Left ventricle myocardium inferior (tissue), 1 donor: ENCODE results near the gene PTCH2. TPM values are rescaled to one million over a fixed set of nuclear protein-coding genes. Genes with fewer than 3 reads are reported as not detected.

Experiments used
- DNase-seq: peaks from one replicate; pipeline ENCODE4 v3.0.0-alpha.2; 2020
- H3K27ac ChIP-seq: fragments of 200-600 bp; replicated peaks from 2 replicates; pipeline ENCODE4 v1.8.0; 2021
- H3K27me3 ChIP-seq: fragments of 200-600 bp; 2 replicates; pipeline ENCODE4 v1.8.0; 2021; ENCODE audit warnings: low read depth
- H3K36me3 ChIP-seq: fragments of 200-600 bp; 2 replicates; pipeline ENCODE4 v1.8.0; 2021
- H3K4me1 ChIP-seq: fragments of 200-600 bp; 2 replicates; pipeline ENCODE4 v1.8.0; 2021
- H3K4me3 ChIP-seq: fragments of 200-600 bp; 2 replicates; pipeline ENCODE4 v1.8.0; 2021; ENCODE audit warnings: mild to moderate bottlenecking, moderate library complexity
- H3K9me3 ChIP-seq: fragments of 200-600 bp; replicated peaks from 2 replicates; pipeline ENCODE4 v1.8.0; 2021
- intact Hi-C: fragments of 100-400 bp; cut with micrococcal nuclease; formaldehyde crosslinking; loops from one replicate; pipeline ENCODE4 v1.11.0; 2022
- total RNA-seq: library from RNA; stranded (reverse); fragmentation: NEBNext Ultra II Directional; extraction: Animal tissue kit (Norgen Biotek cat#: 25700); gene quantifications from one replicate; pipeline ENCODE4 v1.2.1, GENCODE V29; 2021
- TF ChIP-seq, protein P1 (sequence below): fragments of 200-600 bp; IDR thresholded peaks from 2 replicates; pipeline ENCODE4 v1.8.0; 2021; ENCODE audit warnings: antibody characterized with exemption, mild to moderate bottlenecking, borderline replicate concordance
- donor health status: DM: no; HTN: yes; CAD: no; lungs with severe emphysema.

PTCH2 gene
- total RNA-seq, 1 donor from 2014 or later, result 0.25 TPM

GRCh38 chr1:44860331-44860730 lies 17.3 kb upstream of the PTCH2 start:
- TF ChIP-seq, protein P1, sequence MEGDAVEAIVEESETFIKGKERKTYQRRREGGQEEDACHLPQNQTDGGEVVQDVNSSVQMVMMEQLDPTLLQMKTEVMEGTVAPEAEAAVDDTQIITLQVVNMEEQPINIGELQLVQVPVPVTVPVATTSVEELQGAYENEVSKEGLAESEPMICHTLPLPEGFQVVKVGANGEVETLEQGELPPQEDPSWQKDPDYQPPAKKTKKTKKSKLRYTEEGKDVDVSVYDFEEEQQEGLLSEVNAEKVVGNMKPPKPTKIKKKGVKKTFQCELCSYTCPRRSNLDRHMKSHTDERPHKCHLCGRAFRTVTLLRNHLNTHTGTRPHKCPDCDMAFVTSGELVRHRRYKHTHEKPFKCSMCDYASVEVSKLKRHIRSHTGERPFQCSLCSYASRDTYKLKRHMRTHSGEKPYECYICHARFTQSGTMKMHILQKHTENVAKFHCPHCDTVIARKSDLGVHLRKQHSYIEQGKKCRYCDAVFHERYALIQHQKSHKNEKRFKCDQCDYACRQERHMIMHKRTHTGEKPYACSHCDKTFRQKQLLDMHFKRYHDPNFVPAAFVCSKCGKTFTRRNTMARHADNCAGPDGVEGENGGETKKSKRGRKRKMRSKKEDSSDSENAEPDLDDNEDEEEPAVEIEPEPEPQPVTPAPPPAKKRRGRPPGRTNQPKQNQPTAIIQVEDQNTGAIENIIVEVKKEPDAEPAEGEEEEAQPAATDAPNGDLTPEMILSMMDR, result no peak
- Histone ChIP-seq H3K4me1 (peaks cover 18% of the 10 kb centered on the region), H3K27ac (no peak overlapping the region), H3K36me3 (peaks cover 41% of the 10 kb centered on the region), H3K9me3 (no peaks in the 10 kb centered on the region), H3K4me3 (no peak overlapping the region), H3K27me3 (no peaks in the 10 kb centered on the region)
- intact Hi-C loops, result no loop called here
- DNase-seq, result no peak

DNA sequence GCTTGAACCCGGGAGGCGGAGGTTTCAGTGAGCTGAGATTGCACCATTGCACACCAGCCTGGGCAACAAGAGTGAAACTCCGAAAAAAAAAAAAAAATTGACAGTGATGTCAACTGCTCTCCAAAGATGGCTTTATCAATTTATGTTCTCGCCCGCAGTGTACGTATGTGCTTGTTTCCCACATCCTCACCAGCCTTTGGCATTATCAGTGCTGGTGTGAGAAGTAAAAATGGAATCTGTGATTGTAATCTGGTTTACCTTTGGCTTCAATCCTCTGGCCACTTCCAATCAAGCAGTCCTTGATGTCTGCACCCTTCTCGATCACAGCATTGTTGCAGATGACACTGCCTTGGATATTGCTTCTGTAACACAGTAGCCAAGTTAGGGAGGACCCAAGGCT lies 14.4 kb upstream of the PTCH2 start:
- no peak for DNase-seq
- intact Hi-C loops, result loop anchor here (10.0 kb wide), 1 partner anchor 127 kb away; the partner anchor contains the start of gene EIF2B3
- TF ChIP-seq, protein P1, result no peak
- Histone ChIP-seq H3K27ac (no peak overlapping the region), H3K36me3 (peaks cover 30% of the 10 kb centered on the region), H3K4me1 (peaks cover 18% of the 10 kb centered on the region), H3K4me3 (no peak overlapping the region), H3K27me3 (no peaks in the 10 kb centered on the region), H3K9me3 (no peaks in the 10 kb centered on the region)

DNA sequence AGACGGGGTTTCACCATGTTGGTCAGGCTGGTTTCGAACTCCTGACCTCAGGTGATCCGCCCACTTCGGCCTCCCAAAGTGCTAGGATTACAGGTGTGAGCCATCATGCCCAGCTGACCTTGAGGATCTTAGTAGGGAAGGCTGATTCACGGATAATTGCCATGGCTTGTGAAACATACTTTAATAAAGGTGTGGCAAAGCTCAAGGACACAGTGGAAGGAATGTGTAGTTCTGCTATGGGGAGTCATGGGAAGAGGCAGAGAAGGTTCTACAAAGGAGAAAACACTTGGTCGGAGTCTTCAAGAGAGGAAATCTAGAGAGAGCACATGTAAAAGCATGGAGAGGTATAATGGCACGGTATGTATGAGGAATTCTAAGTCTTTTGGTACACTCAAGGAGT lies 12.7 kb upstream of the PTCH2 start:
- TF ChIP-seq, protein P1, result no peak
- H3K36me3 ChIP-seq, result peaks cover 30% of the 10 kb centered on the region
- intact Hi-C loops, result loop anchor here (10.0 kb wide), 1 partner anchor 129 kb away; the partner anchor contains the start of gene EIF2B3
- no peak for DNase-seq
- no peaks in the 10 kb centered on the region for H3K9me3 ChIP-seq
- H3K4me3 ChIP-seq, result no peak overlapping the region
- no peak overlapping the region for H3K27ac ChIP-seq
- H3K27me3 ChIP-seq, result no peaks in the 10 kb centered on the region
- H3K4me1 ChIP-seq, result peaks cover 2% of the 10 kb centered on the region

DNA sequence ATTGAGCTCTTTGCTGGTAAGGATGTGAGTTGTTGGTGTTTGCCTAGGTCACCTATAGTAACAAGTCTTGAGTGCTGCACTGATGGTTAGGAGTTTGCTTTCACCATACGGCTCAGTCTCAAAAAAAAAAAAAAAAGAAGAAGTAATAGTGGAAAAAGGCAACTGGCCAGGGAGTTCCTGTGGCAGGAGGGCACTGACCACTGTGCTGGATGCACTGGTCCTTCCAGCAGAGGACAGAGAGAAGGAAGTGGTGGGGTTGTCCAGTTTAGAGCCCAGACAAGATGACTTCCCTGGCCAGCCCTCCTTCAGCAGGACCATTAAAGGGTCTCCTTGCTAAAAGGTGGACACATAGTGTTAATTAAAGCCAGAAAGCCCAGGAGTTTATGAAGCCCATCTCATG lies 11.9 kb upstream of the PTCH2 start:
- no peak for DNase-seq
- Histone ChIP-seq H3K4me1 (no peaks in the 10 kb centered on the region), H3K27me3 (no peaks in the 10 kb centered on the region), H3K9me3 (no peaks in the 10 kb centered on the region), H3K4me3 (no peak overlapping the region), H3K36me3 (peaks cover 30% of the 10 kb centered on the region), H3K27ac (no peak overlapping the region)
- TF ChIP-seq, protein P1, result no peak
- intact Hi-C loops, result loop anchor here (10.0 kb wide), 1 partner anchor 130 kb away; the partner anchor contains the start of gene EIF2B3

DNA sequence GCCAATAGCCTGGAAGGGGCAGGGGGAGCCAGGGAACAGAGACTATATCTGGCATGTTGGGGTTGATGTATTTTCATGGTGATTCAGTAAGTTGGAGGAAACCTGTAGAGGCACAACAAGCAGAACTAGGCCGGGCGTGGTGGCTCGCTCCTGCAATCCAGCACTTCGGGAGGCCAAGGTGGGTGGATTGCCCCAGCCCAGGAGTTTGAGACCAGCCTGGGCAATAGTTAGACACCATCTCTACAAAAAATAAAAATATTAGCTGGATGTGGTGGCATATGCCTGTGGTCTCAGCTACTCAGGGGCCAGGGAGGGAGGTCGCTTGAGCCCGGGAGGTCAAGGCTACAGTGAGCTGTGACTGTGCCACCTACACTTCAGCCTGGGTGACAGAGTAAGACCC lies 10.1 kb upstream of the PTCH2 start:
- no peak for DNase-seq
- Histone ChIP-seq H3K36me3 (peaks cover 30% of the 10 kb centered on the region), H3K9me3 (no peaks in the 10 kb centered on the region), H3K4me3 (no peak overlapping the region), H3K27me3 (no peaks in the 10 kb centered on the region), H3K27ac (no peak overlapping the region), H3K4me1 (peaks cover 14% of the 10 kb centered on the region)
- TF ChIP-seq, protein P1, result no peak
- intact Hi-C loops, result loop anchor here (10.0 kb wide), 1 partner anchor 132 kb away; the partner anchor contains the start of gene EIF2B3
